ENCODE results near the gene PXN. TPM values are rescaled to one million over a fixed set of nuclear protein-coding genes. Genes with fewer than 3 reads are reported as not detected.

PXN gene
- total and polyA plus RNA-seq, 7 donors = 64.7 to 166 (median 96.2) TPM

DNA sequence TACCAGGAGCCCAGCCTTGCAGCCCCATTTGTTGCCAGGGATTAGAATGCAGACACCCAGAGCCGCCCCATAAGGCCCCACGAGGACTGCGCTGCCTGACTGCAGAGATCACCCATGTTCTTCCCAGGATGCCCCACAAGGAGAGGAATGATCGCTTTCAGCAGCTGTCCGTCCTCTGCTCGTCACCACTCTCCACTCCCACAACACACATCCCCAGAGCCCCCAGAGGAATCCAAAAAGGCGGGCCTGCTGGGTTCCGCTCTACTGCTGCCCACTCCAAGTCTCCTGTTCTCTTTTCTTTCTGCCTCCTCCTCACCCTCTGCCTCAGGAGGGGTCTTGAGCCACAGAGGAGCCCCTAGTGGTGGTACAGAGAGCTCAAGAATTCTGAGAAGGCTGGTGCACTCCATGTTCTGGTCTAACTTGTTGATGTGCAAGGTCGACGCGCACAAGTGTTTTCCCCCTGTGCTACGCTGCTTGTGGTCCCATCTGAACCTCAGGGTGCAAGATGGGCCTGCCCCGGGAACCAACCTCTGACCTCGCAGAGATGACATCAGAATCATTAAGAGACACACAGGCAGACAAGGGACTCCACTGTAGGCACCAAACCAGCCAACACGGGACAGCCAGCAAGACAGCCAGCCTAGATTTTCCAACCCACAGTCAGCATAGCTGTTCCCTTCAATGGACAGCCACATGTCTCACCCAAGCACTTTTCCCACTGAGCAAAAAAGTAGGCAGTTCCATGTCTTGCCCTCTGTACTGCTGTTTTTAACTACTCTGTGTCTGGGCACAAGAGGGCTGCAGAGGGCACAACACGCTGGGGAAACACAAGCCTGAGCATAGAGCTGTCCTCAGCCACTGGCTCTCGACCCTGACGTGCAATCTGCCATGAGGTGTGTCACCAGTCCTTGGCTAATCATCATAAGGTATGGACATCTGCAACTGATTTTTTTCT, 29.9 kb downstream of the PXN start:
- H3K36me3 ChIP-seq (ENCODE audit: insufficient read depth in 1 of 2, low read depth in 1 of 2) = no peaks in the 10 kb centered on the region
- TF ChIP-seq, protein P1, sequence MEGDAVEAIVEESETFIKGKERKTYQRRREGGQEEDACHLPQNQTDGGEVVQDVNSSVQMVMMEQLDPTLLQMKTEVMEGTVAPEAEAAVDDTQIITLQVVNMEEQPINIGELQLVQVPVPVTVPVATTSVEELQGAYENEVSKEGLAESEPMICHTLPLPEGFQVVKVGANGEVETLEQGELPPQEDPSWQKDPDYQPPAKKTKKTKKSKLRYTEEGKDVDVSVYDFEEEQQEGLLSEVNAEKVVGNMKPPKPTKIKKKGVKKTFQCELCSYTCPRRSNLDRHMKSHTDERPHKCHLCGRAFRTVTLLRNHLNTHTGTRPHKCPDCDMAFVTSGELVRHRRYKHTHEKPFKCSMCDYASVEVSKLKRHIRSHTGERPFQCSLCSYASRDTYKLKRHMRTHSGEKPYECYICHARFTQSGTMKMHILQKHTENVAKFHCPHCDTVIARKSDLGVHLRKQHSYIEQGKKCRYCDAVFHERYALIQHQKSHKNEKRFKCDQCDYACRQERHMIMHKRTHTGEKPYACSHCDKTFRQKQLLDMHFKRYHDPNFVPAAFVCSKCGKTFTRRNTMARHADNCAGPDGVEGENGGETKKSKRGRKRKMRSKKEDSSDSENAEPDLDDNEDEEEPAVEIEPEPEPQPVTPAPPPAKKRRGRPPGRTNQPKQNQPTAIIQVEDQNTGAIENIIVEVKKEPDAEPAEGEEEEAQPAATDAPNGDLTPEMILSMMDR (IDR thresholded peaks at IDR 0.05) = no peak
- H3K27ac ChIP-seq = peak overlapping the region; percentile 99
- ATAC-seq (peak in 3 of 4 donors; percentile 12 to 28 (median 27)), DNase-seq (peak in 1 of 2 donors; percentile 60)
- peaks cover 98% of the 10 kb centered on the region for H3K4me1 ChIP-seq
- intact Hi-C loops (cut with DNase I) = no loop called here
- H3K27me3 ChIP-seq (ENCODE audit: insufficient read depth in 3 of 3, low read length in 2 of 3) = no peaks in the 10 kb centered on the region
- peak overlapping the region; percentile 29 for H3K4me3 ChIP-seq
- 41 to 55% (median 46%) methylated on average over 18 of the region's 18 CpGs for WGBS, 3 donors
- H3K9me3 ChIP-seq = no peaks in the 10 kb centered on the region

DNA sequence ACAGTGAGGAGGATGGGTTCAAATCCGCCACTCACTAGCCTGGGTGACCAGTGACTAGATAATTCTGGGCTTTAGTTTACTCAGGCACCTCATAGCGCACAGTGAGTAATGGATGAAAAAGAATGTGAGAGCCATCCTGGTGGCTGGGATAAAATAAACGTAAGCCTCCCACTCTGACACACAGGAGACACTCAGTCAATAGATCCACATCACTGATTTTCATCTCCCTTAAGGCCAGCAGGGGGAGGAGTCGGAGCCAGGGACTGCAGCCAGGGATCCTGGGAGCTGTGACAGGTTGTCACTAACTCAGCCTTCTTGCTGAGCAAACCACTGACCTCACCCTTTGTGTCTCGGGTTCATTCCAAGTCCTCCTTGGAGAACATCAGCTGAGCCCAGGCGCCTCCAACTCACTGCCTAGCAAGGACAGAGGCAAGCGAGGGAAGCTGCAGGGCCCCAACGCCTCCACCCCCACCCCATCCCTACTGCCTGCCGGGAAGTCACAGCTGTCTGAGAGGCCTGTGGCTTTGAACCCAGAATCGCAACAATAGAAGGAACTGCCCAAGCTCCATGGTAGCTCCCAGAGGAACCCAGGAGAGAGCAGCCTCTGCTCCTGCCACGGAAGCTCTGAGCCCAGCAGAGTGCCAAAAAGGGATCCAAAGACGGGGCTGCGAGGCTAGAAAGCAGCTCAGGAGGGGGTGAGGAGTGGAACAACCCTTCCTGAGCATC, 30.7 kb downstream of the PXN start:
- Histone ChIP-seq H3K36me3 (ENCODE audit: insufficient read depth in 1 of 2, low read depth in 1 of 2) (no peaks in the 10 kb centered on the region), H3K4me1 (peaks cover 98% of the 10 kb centered on the region), H3K27ac (peak overlapping the region; percentile 99), H3K4me3 (peak overlapping the region; percentile 29), H3K27me3 (ENCODE audit: insufficient read depth in 3 of 3, low read length in 2 of 3) (no peaks in the 10 kb centered on the region), H3K9me3 (no peaks in the 10 kb centered on the region)
- DNase-seq = peak; percentile 91 to 96
- intact Hi-C loops (cut with DNase I) = no loop called here
- ATAC-seq = peak; percentile 63 to 75 (median 68)
- 9 to 21% (median 14%) methylated on average over 13 of the region's 13 CpGs for WGBS, 3 donors
- TF ChIP-seq, protein P1 (IDR thresholded peaks at IDR 0.05) = peak; percentile 43

DNA sequence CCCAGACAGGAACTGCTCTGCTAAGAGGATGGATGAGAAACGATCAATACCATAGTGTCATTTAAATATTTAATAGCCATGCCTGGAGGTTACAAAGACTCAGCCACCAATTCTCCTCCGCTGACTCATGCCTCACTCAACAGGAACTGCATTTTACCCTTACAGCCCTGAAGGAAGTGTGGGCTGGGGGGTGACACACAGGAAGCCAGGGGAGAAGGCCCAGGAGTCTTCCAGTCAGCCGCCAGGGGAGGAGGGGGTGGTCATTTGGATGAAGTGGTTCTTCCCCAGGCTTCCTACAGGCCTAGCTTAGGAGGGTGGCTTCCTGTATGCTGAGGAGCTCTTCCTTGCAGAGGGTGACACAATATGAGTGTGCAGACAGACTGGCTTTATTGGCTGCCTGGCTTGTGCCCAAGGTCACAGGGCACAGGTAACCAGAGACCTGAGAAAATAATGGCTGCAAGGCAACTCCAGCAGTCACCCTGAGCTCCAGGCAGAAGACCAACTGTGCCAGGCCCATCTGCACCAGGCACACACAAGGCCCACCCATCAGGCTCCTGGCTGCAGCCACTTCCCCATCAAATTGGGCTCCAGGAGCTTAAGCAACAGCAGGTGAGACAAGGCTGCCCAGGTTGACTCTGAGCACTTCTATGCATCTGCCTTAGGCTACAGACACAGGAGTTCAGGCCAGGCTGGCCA, 34.1 kb downstream of the PXN start:
- no peaks in the 10 kb centered on the region for H3K27me3 ChIP-seq (ENCODE audit: insufficient read depth in 3 of 3, low read length in 2 of 3)
- peak in 1 of 2 donors; percentile 74 for DNase-seq
- TF ChIP-seq, protein P1 (IDR thresholded peaks at IDR 0.05) = no peak
- 36 to 46% (median 37%) methylated on average over 3 of the region's 3 CpGs for WGBS, 3 donors
- intact Hi-C loops (cut with DNase I) = loop anchor here in 1 of 2 donors (2.0 kb wide), 1 partner anchor 61 kb away; the partner anchor contains the start of gene RNU4-1
- peaks cover 95% of the 10 kb centered on the region for H3K4me1 ChIP-seq
- ATAC-seq = peak; percentile 11 to 34 (median 25)
- peak overlapping the region; percentile 52 for H3K4me3 ChIP-seq
- H3K9me3 ChIP-seq = no peaks in the 10 kb centered on the region
- H3K36me3 ChIP-seq (ENCODE audit: insufficient read depth in 1 of 2, low read depth in 1 of 2) = peaks cover 0 to 4% of the 10 kb centered on the region in 2 donors
- H3K27ac ChIP-seq = peak overlapping the region; percentile 99

DNA sequence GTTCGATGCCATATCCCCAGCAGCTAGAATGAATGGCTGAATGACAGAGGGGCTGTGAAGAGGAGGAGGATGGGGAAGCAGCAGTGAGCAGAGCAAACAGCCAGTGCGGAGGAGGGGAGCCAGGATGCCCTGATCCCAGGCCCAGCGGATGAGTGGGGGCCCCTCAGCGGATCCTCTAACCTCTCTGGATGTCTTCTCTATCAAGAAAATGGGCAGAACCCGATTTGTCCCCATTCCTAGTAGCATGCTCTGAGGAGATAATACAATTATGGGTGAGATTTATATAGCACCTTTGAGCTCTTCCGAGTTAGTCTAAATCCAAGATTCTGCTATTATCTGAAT, 34.6 kb downstream of the PXN start:
- peaks cover 0 to 6% of the 10 kb centered on the region in 2 donors for H3K36me3 ChIP-seq (ENCODE audit: insufficient read depth in 1 of 2, low read depth in 1 of 2)
- ATAC-seq = no peak
- peak overlapping the region; percentile 52 for H3K4me3 ChIP-seq
- peak overlapping the region; percentile 99 for H3K27ac ChIP-seq
- H3K4me1 ChIP-seq = peaks cover 95% of the 10 kb centered on the region
- no peak for DNase-seq
- TF ChIP-seq, protein P1 (IDR thresholded peaks at IDR 0.05) = no peak
- WGBS, 3 donors = 16 to 24% (median 19%) methylated on average over 6 of the region's 6 CpGs
- H3K27me3 ChIP-seq (ENCODE audit: insufficient read depth in 3 of 3, low read length in 2 of 3) = no peaks in the 10 kb centered on the region
- no peaks in the 10 kb centered on the region for H3K9me3 ChIP-seq
- intact Hi-C loops (cut with DNase I) = loop anchor here in 1 of 2 donors (2.0 kb wide), 1 partner anchor 62 kb away; the partner anchor contains the start of gene RNU4-1

All from psoas muscle (tissue), 8 donors.